COLO668 (cell line): ENCODE data around the gene BCAR1.

Source experiments
- DNase-seq: peaks from one replicate; lab custom pipeline; 2025; ENCODE audit not compliant: unreplicated experiment; lab: John Stamatoyannopoulos, UW

The BCAR1 gene

DNA sequence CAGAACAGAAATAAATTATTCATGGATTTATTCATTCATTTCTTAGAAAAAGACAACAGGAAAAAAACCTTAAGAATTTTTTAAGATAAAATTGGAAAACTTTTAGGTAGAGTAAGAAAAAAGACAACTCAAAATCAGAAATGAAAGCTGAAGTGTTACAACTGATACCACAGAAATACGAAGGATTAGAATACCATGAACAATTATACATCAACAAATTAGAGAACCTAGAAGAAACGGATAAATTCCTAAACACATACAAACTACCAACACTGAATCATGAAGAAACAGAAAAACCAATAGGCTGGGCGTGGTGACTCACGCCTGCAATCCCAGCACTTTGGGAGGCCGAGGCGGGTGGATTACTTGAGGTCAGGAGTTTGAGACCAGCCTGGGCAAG lies 72.2 kb downstream of the BCAR1 start:
- no peak for DNase-seq
